ENCODE data around the gene ZBTB42. TPM values are rescaled to one million over a fixed set of nuclear protein-coding genes. Genes with fewer than 3 reads are reported as not detected.

ZBTB42 gene
- total RNA-seq, 1 experiment from 2014 or later = 1.4 TPM

DNA sequence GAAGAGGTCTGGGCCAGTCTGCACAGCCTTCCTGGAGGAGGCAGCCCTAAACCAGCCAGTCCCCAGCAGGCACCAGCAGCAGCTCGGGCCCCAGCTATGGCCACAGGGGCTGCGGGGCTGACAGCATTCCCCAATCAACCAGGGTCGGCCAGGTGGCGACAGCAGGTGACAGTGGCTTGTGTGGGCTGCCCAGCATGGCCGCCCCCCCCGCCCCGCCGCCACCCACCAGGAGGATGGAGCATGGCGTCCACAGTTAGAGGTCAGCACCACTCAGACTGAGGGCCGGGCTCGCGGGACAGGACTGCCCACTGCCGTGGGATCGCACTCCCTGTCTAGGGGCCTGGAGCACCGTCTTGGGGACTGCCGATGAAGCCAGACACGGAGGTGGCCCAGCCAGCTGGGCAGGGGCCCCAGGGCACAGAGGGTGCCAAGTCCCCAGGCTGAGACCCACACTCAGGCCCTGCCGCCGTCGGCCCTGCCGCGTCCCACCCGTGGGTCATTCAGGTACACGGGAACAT lies 20.3 kb upstream of the ZBTB42 start:
- POLR2A ChIA-PET (ENCODE audit: low non-redundant PET) = no interaction called here
- intact Hi-C loops (cut with micrococcal nuclease; ENCODE audit: unreplicated experiment) = no loop called here

DNA sequence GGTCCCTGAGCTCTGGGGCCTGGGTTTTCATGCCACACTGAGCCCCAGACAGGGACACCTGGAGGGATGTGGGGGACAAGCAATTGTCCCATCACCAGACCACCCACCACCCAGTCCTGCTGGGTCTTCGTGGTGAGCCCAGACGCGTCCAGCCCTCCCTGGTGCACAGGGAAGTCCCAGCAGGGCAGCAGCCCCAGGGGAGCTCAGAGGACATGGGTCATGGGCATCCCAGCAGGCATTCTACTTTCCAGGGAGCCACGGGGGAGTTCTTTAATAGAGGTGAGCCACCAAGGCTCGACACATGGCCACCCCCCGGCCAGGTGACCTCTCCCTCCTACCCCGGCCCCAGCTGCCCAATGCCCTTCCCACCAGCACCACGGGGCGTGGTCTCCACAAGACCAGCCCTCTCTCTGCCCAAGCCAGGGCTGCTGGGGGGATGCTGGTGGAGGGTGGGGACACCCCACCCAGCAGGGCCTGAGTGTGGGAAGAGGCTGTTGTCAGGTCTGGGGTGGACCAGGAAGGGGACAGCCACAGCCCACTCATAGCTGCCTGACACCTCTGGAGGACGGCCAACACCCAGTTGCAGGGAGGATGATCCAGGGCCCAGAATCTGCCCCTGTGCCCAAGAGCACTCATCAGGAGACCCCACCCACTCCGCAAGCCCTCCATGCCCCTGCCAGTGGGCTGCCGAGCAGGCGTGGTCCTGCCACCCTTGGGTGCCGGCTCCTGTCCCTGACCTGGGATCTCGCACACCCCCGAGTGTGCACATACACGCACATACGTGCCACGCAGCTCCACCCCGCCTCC lies 19.4 kb upstream of the ZBTB42 start:
- TF ChIP-seq, protein P1, sequence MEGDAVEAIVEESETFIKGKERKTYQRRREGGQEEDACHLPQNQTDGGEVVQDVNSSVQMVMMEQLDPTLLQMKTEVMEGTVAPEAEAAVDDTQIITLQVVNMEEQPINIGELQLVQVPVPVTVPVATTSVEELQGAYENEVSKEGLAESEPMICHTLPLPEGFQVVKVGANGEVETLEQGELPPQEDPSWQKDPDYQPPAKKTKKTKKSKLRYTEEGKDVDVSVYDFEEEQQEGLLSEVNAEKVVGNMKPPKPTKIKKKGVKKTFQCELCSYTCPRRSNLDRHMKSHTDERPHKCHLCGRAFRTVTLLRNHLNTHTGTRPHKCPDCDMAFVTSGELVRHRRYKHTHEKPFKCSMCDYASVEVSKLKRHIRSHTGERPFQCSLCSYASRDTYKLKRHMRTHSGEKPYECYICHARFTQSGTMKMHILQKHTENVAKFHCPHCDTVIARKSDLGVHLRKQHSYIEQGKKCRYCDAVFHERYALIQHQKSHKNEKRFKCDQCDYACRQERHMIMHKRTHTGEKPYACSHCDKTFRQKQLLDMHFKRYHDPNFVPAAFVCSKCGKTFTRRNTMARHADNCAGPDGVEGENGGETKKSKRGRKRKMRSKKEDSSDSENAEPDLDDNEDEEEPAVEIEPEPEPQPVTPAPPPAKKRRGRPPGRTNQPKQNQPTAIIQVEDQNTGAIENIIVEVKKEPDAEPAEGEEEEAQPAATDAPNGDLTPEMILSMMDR (conservative IDR thresholded peaks at IDR 0.05; ENCODE audit: low read depth, low read length) = no peak
- no peak for TF ChIP-seq EZH2 (IDR thresholded peaks at IDR 0.05; ENCODE audit: borderline replicate concordance, low read depth, low read length, poor library complexity, severe bottlenecking)
- Histone ChIP-seq H3K4me3 (ENCODE audit: low read depth, low read length, poor library complexity, severe bottlenecking) (no peak overlapping the region), H3K27ac (ENCODE audit: low read depth, low read length, poor library complexity, severe bottlenecking) (no peak overlapping the region), H3K4me1 (ENCODE audit: insufficient read depth, low read length, poor library complexity, severe bottlenecking) (no peaks in the 10 kb centered on the region), H3K9me3 (ENCODE audit: low read depth, low read length, poor library complexity, severe bottlenecking) (no peaks in the 10 kb centered on the region), H3K36me3 (ENCODE audit: insufficient read depth, low read length, poor library complexity, severe bottlenecking) (peaks cover 3% of the 10 kb centered on the region), H3K27me3 (replicated peaks; ENCODE audit: insufficient read depth, low read depth, low read length, poor library complexity) (no peaks in the 10 kb centered on the region)
- ChIA-PET CTCF (no interaction called here), POLR2A (ENCODE audit: low non-redundant PET) (no interaction called here)
- intact Hi-C loops (cut with micrococcal nuclease; ENCODE audit: unreplicated experiment) = no loop called here
- no peak for DNase-seq (ENCODE audit: low spot score)
- BruUV-seq (replicated peaks) = no TSS peak

More for the DNA sequence above, 20.3 kb upstream of the ZBTB42 start:
- BruUV-seq (replicated peaks) = no TSS peak
- Histone ChIP-seq H3K9me3 (ENCODE audit: low read depth, low read length, poor library complexity, severe bottlenecking) (no peaks in the 10 kb centered on the region), H3K27me3 (replicated peaks; ENCODE audit: insufficient read depth, low read depth, low read length, poor library complexity) (no peaks in the 10 kb centered on the region), H3K27ac (ENCODE audit: low read depth, low read length, poor library complexity, severe bottlenecking) (no peak overlapping the region), H3K4me3 (ENCODE audit: low read depth, low read length, poor library complexity, severe bottlenecking) (no peak overlapping the region), H3K4me1 (ENCODE audit: insufficient read depth, low read length, poor library complexity, severe bottlenecking) (no peaks in the 10 kb centered on the region), H3K36me3 (ENCODE audit: insufficient read depth, low read length, poor library complexity, severe bottlenecking) (peaks cover 12% of the 10 kb centered on the region)
- TF ChIP-seq EZH2 (IDR thresholded peaks at IDR 0.05; ENCODE audit: borderline replicate concordance, low read depth, low read length, poor library complexity, severe bottlenecking) = no peak
- TF ChIP-seq, protein P1 (conservative IDR thresholded peaks at IDR 0.05; ENCODE audit: low read depth, low read length) = no peak
- CTCF ChIA-PET = interaction anchor here (0.7 kb wide), 1 partner anchor 10 kb away, joined by 3 read pairs; no protein-coding TSS in a partner anchor
- DNase-seq (ENCODE audit: low spot score) = no peak

DNA sequence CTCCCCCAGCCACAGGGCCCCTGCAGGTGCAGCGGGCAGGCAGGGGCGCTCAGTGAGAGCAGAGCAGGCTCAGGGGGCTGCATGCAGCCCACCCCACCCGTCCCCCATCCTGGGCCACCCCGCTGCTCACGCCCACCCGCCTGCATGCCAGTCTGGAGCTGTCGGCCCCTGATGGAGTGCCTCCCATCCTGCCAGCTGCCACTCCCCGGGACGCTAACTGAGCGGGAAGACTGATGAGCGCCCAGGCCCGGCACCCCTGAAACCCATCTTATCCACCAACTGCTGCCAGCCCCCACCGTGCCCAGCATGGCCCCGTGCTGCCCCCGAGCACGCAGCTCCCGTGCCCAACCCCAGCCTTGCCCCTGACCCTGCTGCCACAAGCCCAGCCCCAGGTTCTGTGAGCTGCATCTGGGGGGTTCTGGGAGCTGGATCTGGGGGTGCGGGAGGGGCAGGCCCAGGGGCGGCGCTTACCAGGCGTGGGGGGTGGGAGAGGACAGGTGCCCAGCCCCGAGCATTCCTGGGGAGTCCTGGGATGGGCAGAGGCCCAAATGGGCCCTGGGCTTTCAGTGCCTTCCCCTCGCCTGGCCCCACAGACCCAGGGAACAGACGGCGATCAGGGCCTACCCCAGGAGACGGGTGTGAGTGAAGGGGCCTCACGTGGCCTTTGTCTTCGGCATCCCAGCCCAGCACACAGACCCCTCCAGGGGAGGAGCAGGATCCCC lies 18.7 kb upstream of the ZBTB42 start:
- no peak overlapping the region for H3K27ac ChIP-seq (ENCODE audit: low read depth, low read length, poor library complexity, severe bottlenecking)

More for the DNA sequence above, 18.7 kb upstream of the ZBTB42 start:
- H3K9me3 ChIP-seq (ENCODE audit: low read depth, low read length, poor library complexity, severe bottlenecking) = no peaks in the 10 kb centered on the region
- CTCF ChIA-PET = no interaction called here
- POLR2A ChIA-PET (ENCODE audit: low non-redundant PET) = no interaction called here
- H3K27me3 ChIP-seq (replicated peaks; ENCODE audit: insufficient read depth, low read depth, low read length, poor library complexity) = no peaks in the 10 kb centered on the region
- BruUV-seq (replicated peaks) = no TSS peak
- no peak for DNase-seq (ENCODE audit: low spot score)
- H3K36me3 ChIP-seq (ENCODE audit: insufficient read depth, low read length, poor library complexity, severe bottlenecking) = no peaks in the 10 kb centered on the region
- no peak overlapping the region for H3K4me3 ChIP-seq (ENCODE audit: low read depth, low read length, poor library complexity, severe bottlenecking)
- intact Hi-C loops (cut with micrococcal nuclease; ENCODE audit: unreplicated experiment) = no loop called here
- H3K4me1 ChIP-seq (ENCODE audit: insufficient read depth, low read length, poor library complexity, severe bottlenecking) = no peaks in the 10 kb centered on the region
- no peak for TF ChIP-seq EZH2 (IDR thresholded peaks at IDR 0.05; ENCODE audit: borderline replicate concordance, low read depth, low read length, poor library complexity, severe bottlenecking)
- TF ChIP-seq, protein P1 (conservative IDR thresholded peaks at IDR 0.05; ENCODE audit: low read depth, low read length) = no peak
